Liver (tissue), 3 donors: ENCODE measurements around the gene SPRR1A.

Source experiments
- ATF3 ChIP-seq: IDR thresholded peaks from 2 replicates; pipeline ENCODE4 v1.6.1; 2016; ENCODE audit warnings: antibody characterized with exemption
- CTCF ChIP-seq: fragments of 150-350 bp; IDR thresholded peaks from 2 replicates; pipeline ENCODE4 v1.5.1; 2017; ENCODE audit warnings: improper control_type of control experiment, low read depth, low read length; ENCODE audit not compliant: missing input control
- FOXA1 ChIP-seq: IDR thresholded peaks from 2 replicates; pipeline ENCODE4 v1.6.1; 2016; ENCODE audit warnings: antibody characterized with exemption
- GABPA ChIP-seq, 2 donors: IDR thresholded peaks in 1 of 2; conservative IDR thresholded peaks in 1 of 2; 2 replicates each; pipeline ENCODE4 v1.6.1; 2016; ENCODE audit warnings: antibody characterized with exemption in 2 of 2, mild to moderate bottlenecking in 1 of 2, moderate library complexity in 1 of 2
- MAX ChIP-seq: IDR thresholded peaks from 2 replicates; pipeline ENCODE4 v1.6.1; 2016; ENCODE audit warnings: antibody characterized with exemption
- REST ChIP-seq: IDR thresholded peaks from 2 replicates; pipeline ENCODE4 v1.6.1; 2016; ENCODE audit warnings: antibody characterized with exemption, mild to moderate bottlenecking
- YY1 ChIP-seq: IDR thresholded peaks from 2 replicates; pipeline ENCODE4 v1.6.1; 2016; ENCODE audit warnings: antibody characterized with exemption, mild to moderate bottlenecking
- donor health status: healthy.
- donor health status: healthy.

- no peak for TF ChIP-seq CTCF
- TF ChIP-seq REST: no peak
- TF ChIP-seq YY1: no peak
- no peak for TF ChIP-seq GABPA (IDR thresholded peaks at IDR 0.05 in 1 of 2, conservative IDR thresholded peaks at IDR 0.05 in 1 of 2)
- TF ChIP-seq MAX: no peak
- no peak for TF ChIP-seq FOXA1
- TF ChIP-seq ATF3: no peak
Measured at GRCh38 chr1:152957561-152957960, 26.3 kb upstream of the SPRR1A start.
